GM21423 (cell line): ENCODE results near the gene ZEB2.

ENCODE experiments used
- ATAC-seq: cut with Tn5 transposase; IDR thresholded peaks from one replicate; pipeline ENCODE4 v1.9.1; 2021; ENCODE audit warnings: mild to moderate bottlenecking, moderate library complexity; ENCODE audit not compliant: unreplicated experiment

The ZEB2 gene

DNA sequence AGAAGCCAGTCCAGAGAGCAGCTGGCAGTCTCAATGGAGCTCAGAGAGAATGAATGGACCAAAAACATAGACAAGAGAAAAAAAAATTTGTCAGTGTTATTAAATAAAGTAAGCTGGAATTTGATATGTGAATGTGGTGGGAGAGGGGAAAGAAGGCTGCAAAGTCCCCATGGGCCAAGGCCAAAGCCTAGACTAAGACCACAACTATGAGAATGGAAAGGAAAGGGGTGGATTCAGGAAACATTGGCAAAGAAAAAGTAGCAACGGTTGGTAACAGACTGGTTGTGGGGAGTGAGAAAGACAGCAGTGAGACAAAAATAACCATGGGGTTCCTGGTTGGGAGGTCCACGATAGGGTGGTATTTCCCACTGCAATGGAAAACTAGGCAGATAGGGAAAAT, 47.0 kb downstream of the ZEB2 start:
- ATAC-seq: no peak

- no peak for ATAC-seq
These were observed 47.9 kb downstream of the ZEB2 start for GRCh38 chr2:144472046-144472412.

GRCh38 chr2:144471305-144472045, 48.4 kb downstream of the ZEB2 start:
- peak; percentile 79 for ATAC-seq

DNA sequence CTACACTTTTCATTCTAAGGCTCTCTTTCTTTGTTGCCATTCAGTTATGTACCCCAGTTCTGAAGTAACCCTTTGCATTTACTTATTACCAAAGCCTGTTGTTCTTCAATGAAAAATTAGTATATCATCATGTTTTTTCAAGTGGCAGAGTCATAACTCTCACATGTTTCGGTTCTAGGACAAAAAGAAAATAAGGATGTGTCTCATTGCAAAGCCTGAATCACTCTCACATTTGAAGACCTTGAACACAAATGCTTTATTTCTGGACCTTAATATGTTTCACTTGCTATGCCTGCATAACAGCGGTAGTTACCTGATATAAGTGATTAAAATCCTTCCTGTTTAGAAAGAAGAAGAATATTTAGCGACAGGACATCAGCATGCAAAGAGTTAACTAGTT, 49.1 kb downstream of the ZEB2 start:
- ATAC-seq: no peak

DNA sequence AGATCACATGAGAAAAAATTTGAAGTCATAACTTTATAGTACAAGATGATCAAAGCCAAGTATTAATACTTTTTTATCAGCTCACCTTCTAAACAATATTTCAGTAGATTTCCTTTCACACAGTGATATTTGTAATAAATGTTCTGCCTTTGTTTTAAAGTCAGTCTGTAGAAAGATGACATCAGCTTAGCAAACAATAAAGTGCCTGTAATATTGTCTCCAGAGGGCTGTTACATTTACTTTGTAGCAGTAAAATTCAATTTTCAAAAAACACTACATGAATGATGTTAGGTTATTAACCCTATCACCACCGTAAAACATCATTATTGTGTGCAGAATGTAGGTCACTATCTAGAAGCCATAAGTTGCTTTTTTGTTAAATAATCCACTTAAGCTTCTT, 49.6 kb downstream of the ZEB2 start:
- ATAC-seq: no peak

DNA sequence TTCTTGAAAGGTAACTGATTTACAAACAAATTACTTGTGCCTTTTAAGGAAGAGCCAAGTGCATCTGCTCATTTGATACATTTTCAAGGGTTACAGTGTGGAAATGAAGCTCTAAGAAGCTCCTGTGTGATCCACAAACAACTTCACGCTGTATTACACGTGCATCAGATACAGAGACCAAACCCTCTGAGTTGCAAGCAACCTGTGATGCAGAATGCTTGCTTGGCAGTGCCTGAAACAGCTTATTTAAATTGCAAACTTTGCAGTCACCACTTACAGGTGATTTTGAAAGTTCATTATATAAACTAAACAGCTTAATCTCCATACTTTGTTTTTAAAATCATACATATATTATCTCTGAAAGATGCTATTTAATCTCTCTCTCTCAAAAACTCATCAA, 50.1 kb downstream of the ZEB2 start:
- ATAC-seq: no peak

GRCh38 chr2:144468823-144469595, 50.9 kb downstream of the ZEB2 start:
- no peak for ATAC-seq

- ATAC-seq: no peak
These were observed 52.3 kb downstream of the ZEB2 start for GRCh38 chr2:144467502-144468137.

GRCh38 chr2:144466637-144467036, 53.3 kb downstream of the ZEB2 start:
- ATAC-seq: no peak

DNA sequence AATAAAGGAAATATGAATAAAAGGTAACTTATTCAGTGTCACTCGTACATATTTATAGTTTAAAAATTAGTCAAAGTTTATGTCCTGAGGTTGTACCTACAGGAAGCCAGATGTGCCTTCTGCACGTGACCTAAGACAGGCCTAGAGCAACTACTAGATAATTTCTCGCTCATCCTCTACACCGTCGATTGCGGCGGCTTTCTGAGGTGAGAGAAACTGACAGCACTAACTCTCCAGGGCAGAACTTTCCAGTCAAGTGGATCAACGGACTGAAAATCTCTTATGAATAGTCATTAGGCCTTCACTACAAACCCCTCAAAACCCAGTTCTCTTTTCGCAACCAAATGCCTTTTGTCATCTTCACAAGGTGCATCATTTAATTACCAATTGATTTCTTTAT, 54.2 kb downstream of the ZEB2 start:
- no peak for ATAC-seq

GRCh38 chr2:144464730-144465129, 55.2 kb downstream of the ZEB2 start:
- no peak for ATAC-seq

GRCh38 chr2:144463266-144463665, 56.7 kb downstream of the ZEB2 start:
- no peak for ATAC-seq

DNA sequence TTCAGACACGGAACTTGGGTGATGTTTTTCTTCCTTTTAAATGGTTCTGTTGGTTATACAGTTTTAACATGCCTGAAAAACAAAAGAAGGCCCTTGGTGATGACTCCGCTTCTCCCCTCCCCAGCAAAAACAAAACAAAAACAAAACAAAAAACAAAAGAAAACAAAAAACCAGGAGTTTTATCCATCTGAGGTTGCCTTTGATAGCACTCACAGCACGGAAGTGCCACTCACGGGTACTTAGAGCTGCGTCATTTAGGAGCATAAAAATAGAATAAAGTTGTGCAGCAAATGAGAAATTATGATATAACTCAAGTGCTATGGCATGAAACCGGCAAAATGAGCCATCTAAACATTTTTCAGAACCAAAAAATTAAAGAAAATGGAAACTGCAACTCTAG, 57.7 kb downstream of the ZEB2 start:
- ATAC-seq: no peak

- ATAC-seq: no peak
These were observed 58.6 kb downstream of the ZEB2 start for GRCh38 chr2:144461308-144461766.

- no peak for ATAC-seq
These were observed 59.1 kb downstream of the ZEB2 start for GRCh38 chr2:144460727-144461307.

DNA sequence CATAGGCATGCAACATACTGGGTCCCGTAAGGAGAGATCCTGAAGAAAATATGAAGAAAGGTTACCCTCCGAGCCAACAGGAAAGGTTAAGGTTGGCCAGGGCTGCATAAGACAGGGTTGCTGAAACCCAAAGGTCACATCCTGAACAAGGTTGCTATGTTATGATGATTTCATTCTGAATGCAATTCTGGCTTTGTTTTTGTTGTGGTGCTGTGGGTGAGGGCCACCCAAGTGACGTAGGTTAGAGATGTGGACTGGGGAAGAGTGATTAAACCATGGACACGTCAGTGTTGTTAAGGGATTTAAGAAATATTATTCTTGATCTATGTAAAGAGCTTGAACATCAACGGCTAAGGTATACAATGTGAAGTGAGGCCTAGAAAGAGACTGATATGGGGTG, 60.0 kb downstream of the ZEB2 start:
- no peak for ATAC-seq

- ATAC-seq: no peak
These were observed 60.6 kb downstream of the ZEB2 start for GRCh38 chr2:144459286-144459685.

- no peak for ATAC-seq
These were observed 61.4 kb downstream of the ZEB2 start for GRCh38 chr2:144458541-144458940.

- peak; percentile 59 for ATAC-seq
These were observed 63.2 kb downstream of the ZEB2 start for GRCh38 chr2:144456680-144457079.

DNA sequence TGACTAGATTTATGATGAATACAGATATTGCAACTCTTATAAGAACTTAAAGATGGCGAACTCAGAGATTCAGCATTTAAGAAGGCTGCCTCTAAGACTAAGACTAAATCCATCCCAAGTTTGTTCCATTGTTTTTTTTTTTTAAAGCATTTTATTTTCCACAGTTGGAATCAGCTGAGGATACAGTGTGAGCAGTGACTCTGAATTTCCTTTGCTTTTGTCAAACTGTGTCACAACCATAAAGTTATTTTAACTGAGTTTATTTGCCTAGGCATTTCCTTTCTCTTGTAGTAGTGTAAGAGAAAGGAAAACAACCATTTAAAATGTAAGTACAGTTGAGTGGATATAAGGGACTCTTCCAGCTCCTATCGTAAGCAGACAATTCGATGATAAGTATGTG, 63.9 kb downstream of the ZEB2 start:
- no peak for ATAC-seq

- no peak for ATAC-seq
These were observed 65.2 kb downstream of the ZEB2 start for GRCh38 chr2:144454466-144455287.
